NCI-H345 treated with DMSO at 0.1 percent for 48 hours (cell line): ENCODE measurements around the gene HHAT.
A peak's percentile ranks its signal among the peaks of the same experiment; 100 is the strongest.

Source experiments
- DNase-seq: peaks from one replicate; lab custom pipeline; 2025; ENCODE audit not compliant: unreplicated experiment; lab: John Stamatoyannopoulos, UW

HHAT gene

GRCh38 chr1:210437111-210437510 lies 108.4 kb downstream of the HHAT start:
- no peak for DNase-seq

GRCh38 chr1:210437781-210438180 lies 109.1 kb downstream of the HHAT start:
- no peak for DNase-seq

GRCh38 chr1:210438928-210439841 lies 110.5 kb downstream of the HHAT start:
- no peak for DNase-seq

GRCh38 chr1:210440081-210440480 lies 111.4 kb downstream of the HHAT start:
- DNase-seq, result no peak

GRCh38 chr1:210441028-210441427 lies 112.3 kb downstream of the HHAT start:
- DNase-seq, result no peak

GRCh38 chr1:210445485-210445884 lies 116.8 kb downstream of the HHAT start:
- no peak for DNase-seq

GRCh38 chr1:210445931-210446330 lies 117.2 kb downstream of the HHAT start:
- DNase-seq, result no peak

- DNase-seq, result peak; percentile 34
Measured at GRCh38 chr1:210446479-210446878, 117.8 kb downstream of the HHAT start.

- DNase-seq, result no peak
Measured at GRCh38 chr1:210447456-210448057, 118.9 kb downstream of the HHAT start.

- peak; percentile 56 for DNase-seq
Measured at GRCh38 chr1:210448297-210448892, 119.7 kb downstream of the HHAT start.

- DNase-seq, result no peak
Measured at GRCh38 chr1:210455840-210456603, 127.3 kb downstream of the HHAT start.

- DNase-seq, result no peak
Measured at GRCh38 chr1:210456731-210457255, 128.1 kb downstream of the HHAT start.

GRCh38 chr1:210457568-210457967 lies 128.9 kb downstream of the HHAT start:
- no peak for DNase-seq

- DNase-seq, result no peak
Measured at GRCh38 chr1:210464519-210465039, 135.9 kb downstream of the HHAT start.

- no peak for DNase-seq
Measured at GRCh38 chr1:210465150-210465549, 136.4 kb downstream of the HHAT start.

- no peak for DNase-seq
Measured at GRCh38 chr1:210467440-210468043, 138.8 kb downstream of the HHAT start.

GRCh38 chr1:210469441-210469840 lies 140.7 kb downstream of the HHAT start:
- no peak for DNase-seq

- DNase-seq, result no peak
Measured at GRCh38 chr1:210475321-210475720, 146.6 kb downstream of the HHAT start.

- no peak for DNase-seq
Measured at GRCh38 chr1:210475806-210476205, 147.1 kb downstream of the HHAT start.

- no peak for DNase-seq
Measured at GRCh38 chr1:210476730-210477129, 148.0 kb downstream of the HHAT start.
